HepG2 (cell line): ENCODE data around the gene NEGR1. TPM values are rescaled to one million over a fixed set of nuclear protein-coding genes. Genes with fewer than 3 reads are reported as not detected.
A peak's percentile ranks its signal among the peaks of the same experiment; 100 is the strongest.

ENCODE experiments used
- ATAC-seq: fragments of 200-7000 bp; cut with Tn5 transposase; 3 replicates; pipeline ENCODE4 v1.9.1; 2020; ENCODE audit warnings: mild to moderate bottlenecking, moderate library complexity
- BruUV-seq: library from RNA; stranded (reverse); fragments of 400-500 nt; replicated peaks from 2 replicates; lab custom pipeline; 2021; lab: Mats Ljungman, UMichigan
- CTCF ChIA-PET: fragments of 300-600 bp; formaldehyde crosslinking; extraction: SDS; loops from one replicate; lab custom pipeline; 2021; ENCODE audit warnings: low total read pairs, inconsistent platforms, low intra/inter-chr PET ratio; lab: Yijun Ruan, JAX
- POLR2A ChIA-PET: fragments of 350-600 bp; sonication (Branson Sonifier 250); formaldehyde crosslinking; loops from one replicate; lab custom pipeline; 2020; ENCODE audit warnings: antibody characterized with exemption, inconsistent platforms; lab: Yijun Ruan, JAX
- DNase-seq: peaks from one replicate; pipeline ENCODE4 v3.0.0-alpha.2; 2015; ENCODE audit warnings: low spot score
- FAIRE-seq: peaks from 3 replicates; lab custom pipeline; 2011; peaks lifted over from hg19 to GRCh38; lab: Jason Lieb, UNC
- H2AFZ ChIP-seq: one replicate; pipeline ENCODE4 v1.6.1; 2011; ENCODE audit warnings: low read length, inconsistent platforms
- H3K27ac ChIP-seq: fragments of 300-600 bp; 3 replicates; pipeline ENCODE4 v1.8.0; 2011; ENCODE audit warnings: mixed run types, mild to moderate bottlenecking, mixed read lengths, low read length, inconsistent platforms; ENCODE audit not compliant: insufficient read depth; ENCODE audit errors: extremely low read length
- H3K27me3 ChIP-seq, 2 experiments: fragments of 200-600 bp in 1 of 2; 2 replicates in 1 of 2; 3 replicates in 1 of 2; pipeline versions ENCODE4 v1.6.0 to v1.8.0; 2011; ENCODE audit warnings: low read length in 2 of 2, mild to moderate bottlenecking in 2 of 2, moderate library complexity in 2 of 2, inconsistent platforms in 1 of 2; ENCODE audit not compliant: insufficient read depth in 2 of 2, control insufficient read depth in 1 of 2
- H3K36me3 ChIP-seq, 2 experiments: fragments of 200-600 bp in 1 of 2; replicated peaks in 1 of 2; 2 replicates in 1 of 2; 3 replicates in 1 of 2; pipeline versions ENCODE4 v1.5.1 to v1.8.0; 2011; ENCODE audit warnings: low read length in 2 of 2, inconsistent platforms in 1 of 2; ENCODE audit not compliant: insufficient read depth in 2 of 2, control insufficient read depth in 1 of 2
- H3K4me1 ChIP-seq: 2 replicates; pipeline ENCODE4 v1.5.1; 2012; ENCODE audit warnings: low read length, inconsistent platforms; ENCODE audit not compliant: insufficient read depth
- H3K4me2 ChIP-seq: 2 replicates; pipeline ENCODE4 v1.6.0; 2011; ENCODE audit warnings: low read depth, low read length, inconsistent platforms
- H3K4me3 ChIP-seq, 3 experiments: fragments of 200-600 bp in 1 of 3; sonication (generic), shearing (Covaris generic) in 1 of 3; replicated peaks in 1 of 3; 2 replicates each; pipeline ENCODE4 v1.5.1; 2011 to 2016; ENCODE audit warnings: low read length in 3 of 3, inconsistent platforms in 2 of 3, low read depth in 2 of 3, mild to moderate bottlenecking in 2 of 3, control low read depth in 1 of 3, mixed read lengths in 1 of 3; ENCODE audit not compliant: insufficient read depth in 1 of 3
- H3K79me2 ChIP-seq: one replicate; pipeline ENCODE4 v1.6.1; 2011; ENCODE audit warnings: low read length, inconsistent platforms; ENCODE audit not compliant: insufficient read depth
- H3K9ac ChIP-seq: 2 replicates; pipeline ENCODE4 v1.6.0; 2011; ENCODE audit warnings: mild to moderate bottlenecking, low read depth, low read length, inconsistent platforms; ENCODE audit not compliant: insufficient read depth
- H3K9me3 ChIP-seq: 2 replicates; pipeline ENCODE4 v1.5.1; 2012; ENCODE audit warnings: mild to moderate bottlenecking, low read length
- H4K20me1 ChIP-seq: 2 replicates; pipeline ENCODE4 v1.6.0; 2011; ENCODE audit warnings: inconsistent platforms, mild to moderate bottlenecking, low read length, moderate library complexity; ENCODE audit not compliant: insufficient read depth
- MAFF ChIP-seq: IDR thresholded peaks from 2 replicates; pipeline ENCODE4 v1.6.1; 2011; ENCODE audit warnings: low read depth, low read length, improper control_type of control experiment
- MAFK ChIP-seq, 2 experiments: IDR thresholded peaks in 1 of 2; conservative IDR thresholded peaks in 1 of 2; 2 replicates each; pipeline ENCODE4 v1.6.1; 2011; ENCODE audit warnings: improper control_type of control experiment in 2 of 2, low read length in 2 of 2
- NR0B2 ChIP-seq: sonication (generic); formaldehyde crosslinking; IDR thresholded peaks from 2 replicates; pipeline ENCODE4 v1.4.0; 2020; ENCODE audit warnings: mild to moderate bottlenecking, missing genetic modification reagents
- ZBTB4 ChIP-seq: sonication (generic); formaldehyde crosslinking; IDR thresholded peaks from 2 replicates; pipeline ENCODE4 v1.4.0; 2020; ENCODE audit warnings: missing genetic modification reagents, mild to moderate bottlenecking, borderline replicate concordance
- ZNF564 ChIP-seq: sonication (generic); formaldehyde crosslinking; IDR thresholded peaks from 2 replicates; pipeline ENCODE4 v1.8.1; 2023; ENCODE audit warnings: mild to moderate bottlenecking, missing genetic modification reagents
- WGBS: methylation state at CpG from one replicate; pipeline ENCODE4 v1.1.6; 2017; ENCODE audit warnings: low lambda C conversion rate; 5-methylcytosine and 5-hydroxymethylcytosine counted together
- in situ Hi-C: cut with HindIII; loops from 2 replicates; pipeline ENCODE4 v1.10.0; 2017; ENCODE audit warnings: low pct_unique_long_range_greater_than_20kb; ENCODE audit not compliant: extremely low pct_ligation_motif_present
- intact Hi-C: fragments of 100-400 bp; cut with micrococcal nuclease; formaldehyde crosslinking; loops from one replicate; pipeline ENCODE4 v1.10.0; 2022; ENCODE audit not compliant: unreplicated experiment
- polyA plus RNA-seq, 8 experiments: library from polyadenylated mRNA; depleted of rRNA in 3 of 8; stranded (reverse) in 7 of 8; unstranded in 1 of 8; fragments of >200 nt; fragmentation: Illumina TruSeq in 4 of 8; extraction: Trizol in 4 of 8; gene quantifications; 2 replicates each; pipeline versions ENCODE4 v1.2.1 to v1.2.3, GENCODE V29; 2011 to 2016; ENCODE audit warnings: low read depth in 4 of 8, missing spikeins in 1 of 8, mixed read lengths in 1 of 8; ENCODE audit not compliant: insufficient read depth in 1 of 8
- total RNA-seq, 5 experiments: library from RNA; depleted of rRNA; stranded (reverse); fragments of >200 nt; fragmentation: Illumina TruSeq; extraction: Trizol; gene quantifications; 2 replicates each; pipeline ENCODE4 v1.2.3, GENCODE V29; 2016; ENCODE audit warnings: low read depth in 1 of 5

Gene NEGR1
- total and polyA plus RNA-seq, 2 of the 13 experiments (the other 11 are each of a cell fraction or from before 2014, with no cell fraction given): not detected

- H3K79me2 ChIP-seq: no peaks in the 10 kb centered on the region
- H4K20me1 ChIP-seq: no peaks in the 10 kb centered on the region
- no peak overlapping the region for H3K4me3 ChIP-seq
- H3K9me3 ChIP-seq: peaks cover 13% of the 10 kb centered on the region
- FAIRE-seq: no peak
- no peak overlapping the region for H3K9ac ChIP-seq
- in situ Hi-C loops: no loop called here
- no TSS peak for BruUV-seq
- no peak for ATAC-seq
- CTCF ChIA-PET: no interaction called here
- DNase-seq: no peak
- no peak for TF ChIP-seq NR0B2 (CRISPR knock-in tag)
- peak; percentile 31 to 69; a peak in 2 of 4 replicates for TF ChIP-seq MAFK (conservative IDR thresholded peaks at IDR 0.05 in 1 of 2, IDR thresholded peaks at IDR 0.05 in 1 of 2; ENCODE audit: low read length in 2 of 2)
- no peak for TF ChIP-seq ZNF564
- peak; percentile 22; the same call in 1 of the 2 replicates for TF ChIP-seq MAFF
- TF ChIP-seq ZBTB4 (CRISPR knock-in tag): no peak
- H3K27ac ChIP-seq: no peak overlapping the region
- H3K4me1 ChIP-seq: no peaks in the 10 kb centered on the region
- 2% methylated on average over 3 of the region's 3 CpGs for WGBS
- POLR2A ChIA-PET: no interaction called here
- H2AFZ ChIP-seq: no peak overlapping the region
- H3K36me3 ChIP-seq: no peaks in the 10 kb centered on the region
- intact Hi-C loops: no loop called here
- H3K4me2 ChIP-seq: no peak overlapping the region
- H3K27me3 ChIP-seq: no peaks in the 10 kb centered on the region
Measured at GRCh38 chr1:71603044-71603776, 679.1 kb downstream of the NEGR1 start.
